K562 (cell line): ENCODE results near the gene CAGE1. TPM values are rescaled to one million over a fixed set of nuclear protein-coding genes. Genes with fewer than 3 reads are reported as not detected.
A peak's percentile ranks its signal among the peaks of the same experiment; 100 is the strongest.

Source experiments
- CEBPB ChIP-seq: fragments of 450-650 bp; IDR thresholded peaks from 2 replicates; pipeline ENCODE4 v1.6.1; 2016; ENCODE audit warnings: missing genetic modification characterization, missing compliant biosample characterization
- HDAC1 ChIP-seq, 2 experiments: fragments of 450-650 bp; IDR thresholded peaks; 2 replicates each; pipeline ENCODE4 v1.6.1; 2016 to 2017; ENCODE audit warnings: inconsistent platforms in 1 of 2, mild to moderate bottlenecking in 1 of 2, moderate library complexity in 1 of 2
- KLF1 ChIP-seq: fragments of 450-650 bp; IDR thresholded peaks from 2 replicates; pipeline ENCODE4 v1.6.1; 2016; ENCODE audit warnings: missing genetic modification characterization, missing compliant biosample characterization
- PHB ChIP-seq: fragments of 250-450 bp; sonication (Bioruptor Pico); IDR thresholded peaks from 2 replicates; pipeline ENCODE4 v1.5.0; 2021
- RBM14 ChIP-seq: fragments of 200-400 bp; formaldehyde crosslinking; IDR thresholded peaks from 2 replicates; pipeline ENCODE4 v1.6.1; 2018; ENCODE audit warnings: low read depth, mild to moderate bottlenecking, low read length, moderate library complexity, borderline replicate concordance; ENCODE audit not compliant: insufficient read depth
- SIN3B ChIP-seq: fragments of 450-650 bp; IDR thresholded peaks from 2 replicates; pipeline ENCODE4 v1.6.1; 2017; ENCODE audit warnings: low read depth, mild to moderate bottlenecking, moderate library complexity
- TEAD4 ChIP-seq, 2 experiments: sonication (generic) in 1 of 2; formaldehyde crosslinking in 1 of 2; IDR thresholded peaks; 2 replicates each; pipeline versions ENCODE4 v1.6.1 to v1.8.0; 2012 to 2022; ENCODE audit warnings: borderline replicate concordance in 1 of 2, inconsistent platforms in 1 of 2, low read length in 1 of 2, mild to moderate bottlenecking in 1 of 2, missing genetic modification reagents in 1 of 2
- TOE1 ChIP-seq, 2 experiments: fragments of 450-650 bp in 1 of 2; sonication (generic) in 1 of 2; formaldehyde crosslinking in 1 of 2; IDR thresholded peaks; 2 replicates each; pipeline versions ENCODE4 v1.7.1 to v1.8.0; 2016 to 2022; ENCODE audit warnings: borderline replicate concordance in 2 of 2, mild to moderate bottlenecking in 2 of 2, antibody characterized with exemption in 1 of 2, inconsistent platforms in 1 of 2, low read depth in 1 of 2, missing genetic modification reagents in 1 of 2, moderate library complexity in 1 of 2
- polyA plus RNA-seq, 8 experiments: library from polyadenylated mRNA; depleted of rRNA in 4 of 8; stranded (reverse) in 5 of 8; unstranded in 3 of 8; fragments of >200 nt; fragmentation: Nextera tagmentation in 2 of 8; fragmentation: Illumina TruSeq in 1 of 8; extraction: Ambion mirVana in 2 of 8; extraction: Trizol in 1 of 8; gene quantifications; 2 replicates each; pipeline versions ENCODE4 v1.2.1 to v1.2.3, GENCODE V29; 2011 to 2014; ENCODE audit warnings: inconsistent platforms in 1 of 8, missing spikeins in 1 of 8
- total RNA-seq, 7 experiments: library from RNA; depleted of rRNA in 6 of 7; stranded (reverse); fragments of >200 nt in 6 of 7; fragmentation: Illumina TruSeq in 2 of 7; extraction: Trizol in 2 of 7; gene quantifications; 2 replicates each; pipeline versions ENCODE4 v1.2.1 to v1.2.3, GENCODE V29; 2011 to 2021; ENCODE audit warnings: low replicate concordance in 1 of 7
- TF ChIP-seq, protein P1 (sequence below), 2 experiments: fragments of 450-650 bp in 1 of 2; sonication (generic) in 1 of 2; formaldehyde crosslinking in 1 of 2; IDR thresholded peaks; 2 replicates each; pipeline versions ENCODE4 v1.7.1 to v1.9.0; 2016 to 2022; ENCODE audit warnings: inconsistent platforms in 1 of 2, mild to moderate bottlenecking in 1 of 2, missing genetic modification reagents in 1 of 2
- TF ChIP-seq, protein P2 (sequence below): sonication (generic); formaldehyde crosslinking; IDR thresholded peaks from 2 replicates; pipeline ENCODE4 v1.8.1; 2023; ENCODE audit warnings: mild to moderate bottlenecking, missing genetic modification reagents

Gene CAGE1
- total and polyA plus RNA-seq, 9 of the 15 experiments (the other 6 are each of a cell fraction or from before 2014, with no cell fraction given), result 0.13 to 0.33 (median 0.18) TPM; not detected in 4

DNA sequence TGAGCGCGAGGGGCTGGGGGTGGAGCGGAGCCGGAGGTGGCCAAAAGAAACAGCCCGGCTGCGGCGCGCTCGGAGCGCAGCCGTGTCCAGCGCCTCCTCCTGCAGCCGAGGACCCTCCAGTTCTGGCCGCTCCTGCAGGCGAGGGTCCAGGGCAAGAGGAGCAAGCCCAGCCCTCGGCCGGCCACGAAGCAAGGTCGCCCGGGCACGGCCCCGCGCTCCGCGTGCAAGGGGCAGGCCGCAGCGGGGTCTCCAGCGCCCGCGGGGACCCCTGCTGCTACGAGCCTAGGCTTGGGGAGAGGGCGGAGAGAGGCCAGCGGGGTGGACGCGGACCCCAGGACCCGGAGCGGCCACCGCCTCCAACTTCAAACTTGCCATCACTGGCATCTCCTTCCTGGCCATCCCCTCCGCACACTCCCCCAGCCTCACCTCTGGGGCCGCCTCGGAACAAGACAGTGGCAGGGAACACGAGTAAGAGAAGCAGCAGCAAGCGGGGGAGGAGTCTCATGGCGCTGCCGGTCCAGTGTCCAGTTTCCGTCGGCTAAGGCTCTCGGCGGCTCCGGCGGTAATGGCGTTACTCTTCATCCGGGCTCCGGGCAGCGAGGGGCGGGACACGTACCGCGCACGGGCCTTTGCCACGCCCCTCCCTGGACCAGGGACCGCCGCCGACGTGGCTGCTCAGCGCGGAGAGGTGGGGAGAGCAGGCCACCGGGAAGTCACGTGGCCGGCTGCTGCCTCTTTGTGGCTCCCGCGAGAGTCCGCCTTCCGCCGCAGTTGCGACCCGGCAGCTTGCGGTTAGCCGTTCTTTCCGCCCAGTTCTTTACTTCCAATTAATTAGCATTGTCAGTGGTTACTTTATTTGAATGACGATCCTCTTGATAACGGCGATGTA lies 76.7 kb downstream of the CAGE1 start, which contains the start of gene SSR1 (continued):
- TF ChIP-seq TOE1 (IDR thresholded peaks at IDR 0.05; ENCODE audit: borderline replicate concordance), result peak; percentile 98
- TF ChIP-seq TOE1 (CRISPR knock-in tag; IDR thresholded peaks at IDR 0.05; ENCODE audit: borderline replicate concordance, low read depth), result no peak
- 0 out of 2 replicates have a peak, but pooled peaks have one; percentile 22 for TF ChIP-seq SIN3B
- TF ChIP-seq, protein P1, sequence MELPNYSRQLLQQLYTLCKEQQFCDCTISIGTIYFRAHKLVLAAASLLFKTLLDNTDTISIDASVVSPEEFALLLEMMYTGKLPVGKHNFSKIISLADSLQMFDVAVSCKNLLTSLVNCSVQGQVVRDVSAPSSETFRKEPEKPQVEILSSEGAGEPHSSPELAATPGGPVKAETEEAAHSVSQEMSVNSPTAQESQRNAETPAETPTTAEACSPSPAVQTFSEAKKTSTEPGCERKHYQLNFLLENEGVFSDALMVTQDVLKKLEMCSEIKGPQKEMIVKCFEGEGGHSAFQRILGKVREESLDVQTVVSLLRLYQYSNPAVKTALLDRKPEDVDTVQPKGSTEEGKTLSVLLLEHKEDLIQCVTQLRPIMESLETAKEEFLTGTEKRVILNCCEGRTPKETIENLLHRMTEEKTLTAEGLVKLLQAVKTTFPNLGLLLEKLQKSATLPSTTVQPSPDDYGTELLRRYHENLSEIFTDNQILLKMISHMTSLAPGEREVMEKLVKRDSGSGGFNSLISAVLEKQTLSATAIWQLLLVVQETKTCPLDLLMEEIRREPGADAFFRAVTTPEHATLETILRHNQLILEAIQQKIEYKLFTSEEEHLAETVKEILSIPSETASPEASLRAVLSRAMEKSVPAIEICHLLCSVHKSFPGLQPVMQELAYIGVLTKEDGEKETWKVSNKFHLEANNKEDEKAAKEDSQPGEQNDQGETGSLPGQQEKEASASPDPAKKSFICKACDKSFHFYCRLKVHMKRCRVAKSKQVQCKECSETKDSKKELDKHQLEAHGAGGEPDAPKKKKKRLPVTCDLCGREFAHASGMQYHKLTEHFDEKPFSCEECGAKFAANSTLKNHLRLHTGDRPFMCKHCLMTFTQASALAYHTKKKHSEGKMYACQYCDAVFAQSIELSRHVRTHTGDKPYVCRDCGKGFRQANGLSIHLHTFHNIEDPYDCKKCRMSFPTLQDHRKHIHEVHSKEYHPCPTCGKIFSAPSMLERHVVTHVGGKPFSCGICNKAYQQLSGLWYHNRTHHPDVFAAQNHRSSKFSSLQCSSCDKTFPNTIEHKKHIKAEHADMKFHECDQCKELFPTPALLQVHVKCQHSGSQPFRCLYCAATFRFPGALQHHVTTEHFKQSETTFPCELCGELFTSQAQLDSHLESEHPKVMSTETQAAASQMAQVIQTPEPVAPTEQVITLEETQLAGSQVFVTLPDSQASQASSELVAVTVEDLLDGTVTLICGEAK (IDR thresholded peaks at IDR 0.05), result peak; percentile 76
- TF ChIP-seq, protein P1 (CRISPR knock-in tag; IDR thresholded peaks at IDR 0.05), result no peak
- TF ChIP-seq, protein P2, sequence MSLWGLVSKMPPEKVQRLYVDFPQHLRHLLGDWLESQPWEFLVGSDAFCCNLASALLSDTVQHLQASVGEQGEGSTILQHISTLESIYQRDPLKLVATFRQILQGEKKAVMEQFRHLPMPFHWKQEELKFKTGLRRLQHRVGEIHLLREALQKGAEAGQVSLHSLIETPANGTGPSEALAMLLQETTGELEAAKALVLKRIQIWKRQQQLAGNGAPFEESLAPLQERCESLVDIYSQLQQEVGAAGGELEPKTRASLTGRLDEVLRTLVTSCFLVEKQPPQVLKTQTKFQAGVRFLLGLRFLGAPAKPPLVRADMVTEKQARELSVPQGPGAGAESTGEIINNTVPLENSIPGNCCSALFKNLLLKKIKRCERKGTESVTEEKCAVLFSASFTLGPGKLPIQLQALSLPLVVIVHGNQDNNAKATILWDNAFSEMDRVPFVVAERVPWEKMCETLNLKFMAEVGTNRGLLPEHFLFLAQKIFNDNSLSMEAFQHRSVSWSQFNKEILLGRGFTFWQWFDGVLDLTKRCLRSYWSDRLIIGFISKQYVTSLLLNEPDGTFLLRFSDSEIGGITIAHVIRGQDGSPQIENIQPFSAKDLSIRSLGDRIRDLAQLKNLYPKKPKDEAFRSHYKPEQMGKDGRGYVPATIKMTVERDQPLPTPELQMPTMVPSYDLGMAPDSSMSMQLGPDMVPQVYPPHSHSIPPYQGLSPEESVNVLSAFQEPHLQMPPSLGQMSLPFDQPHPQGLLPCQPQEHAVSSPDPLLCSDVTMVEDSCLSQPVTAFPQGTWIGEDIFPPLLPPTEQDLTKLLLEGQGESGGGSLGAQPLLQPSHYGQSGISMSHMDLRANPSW, result no peak
- TF ChIP-seq HDAC1 (IDR thresholded peaks at IDR 0.05), result peak in 1 of 2 experiments; percentile 27; a peak in 1 of 4 replicates
- TF ChIP-seq RBM14, result 0 out of 2 replicates have a peak, but pooled peaks have one; percentile 90
- TF ChIP-seq TEAD4 (IDR thresholded peaks at IDR 0.05; ENCODE audit: low read length), result peak; percentile 28; the same call in 1 of the 2 replicates
- TF ChIP-seq TEAD4 (CRISPR knock-in tag; IDR thresholded peaks at IDR 0.05; ENCODE audit: borderline replicate concordance), result peak; percentile 89
- TF ChIP-seq KLF1, result peak; percentile 8; the same call in 1 of the 2 replicates
- TF ChIP-seq CEBPB (tag), result no peak
- TF ChIP-seq PHB, result no peak
